Thymus (tissue), 11 donors: ENCODE results near the gene HS6ST1. TPM values are rescaled to one million over a fixed set of nuclear protein-coding genes. Genes with fewer than 3 reads are reported as not detected.

ENCODE experiments used
- DNase-seq, 9 donors: peaks; one replicate each; pipeline ENCODE4 v3.0.0-alpha.2; 2013; ENCODE audit warnings: low spot score in 9 of 9, low read depth in 6 of 9, missing footprints in 1 of 9
- H3K27ac ChIP-seq, 2 donors: one replicate each; pipeline ENCODE4 v1.5.1; 2013; ENCODE audit warnings: control low read depth in 1 of 2, low read depth in 1 of 2, low read length in 1 of 2, mild to moderate bottlenecking in 1 of 2, moderate library complexity in 1 of 2
- H3K27me3 ChIP-seq, 2 donors: one replicate each; pipeline ENCODE4 v1.5.1; 2013; ENCODE audit warnings: low read length in 1 of 2; ENCODE audit not compliant: control insufficient read depth in 2 of 2, insufficient read depth in 1 of 2
- H3K36me3 ChIP-seq, 2 donors: one replicate each; pipeline ENCODE4 v1.5.1; 2013; ENCODE audit warnings: low read length in 1 of 2, mild to moderate bottlenecking in 1 of 2, moderate library complexity in 1 of 2; ENCODE audit not compliant: control insufficient read depth in 2 of 2, insufficient read depth in 2 of 2
- H3K4me1 ChIP-seq, 2 donors: one replicate each; pipeline ENCODE4 v1.5.1; 2013; ENCODE audit warnings: low read length in 2 of 2; ENCODE audit not compliant: control insufficient read depth in 2 of 2, insufficient read depth in 2 of 2
- H3K4me3 ChIP-seq, 2 donors: one replicate each; pipeline ENCODE4 v1.5.1; 2013; ENCODE audit warnings: low read length in 2 of 2, control low read depth in 1 of 2, mild to moderate bottlenecking in 1 of 2
- H3K9me3 ChIP-seq, 2 donors: one replicate each; pipeline ENCODE4 v1.5.1; 2013; ENCODE audit warnings: low read length in 1 of 2, mild to moderate bottlenecking in 1 of 2; ENCODE audit not compliant: control insufficient read depth in 2 of 2, insufficient read depth in 1 of 2
- WGBS: extraction: QIAGEN DNeasy Blood & Tissue Kit; methylation state at CpG from one replicate; pipeline ENCODE4 v1.1.7; 2013; 5-methylcytosine and 5-hydroxymethylcytosine counted together
- polyA plus RNA-seq: library from polyadenylated mRNA; stranded (reverse); fragments of 200-250 nt; gene quantifications from one replicate; pipeline ENCODE4 v1.2.3, GENCODE V29; 2013
- total RNA-seq: library from RNA; stranded (reverse); fragments of 120-200 nt; gene quantifications from one replicate; pipeline ENCODE4 v1.2.4, GENCODE V29; 2013
- donor health status: healthy.

The HS6ST1 gene
- total and polyA plus RNA-seq, 2 donors = 20.0 to 35.2 TPM

DNA sequence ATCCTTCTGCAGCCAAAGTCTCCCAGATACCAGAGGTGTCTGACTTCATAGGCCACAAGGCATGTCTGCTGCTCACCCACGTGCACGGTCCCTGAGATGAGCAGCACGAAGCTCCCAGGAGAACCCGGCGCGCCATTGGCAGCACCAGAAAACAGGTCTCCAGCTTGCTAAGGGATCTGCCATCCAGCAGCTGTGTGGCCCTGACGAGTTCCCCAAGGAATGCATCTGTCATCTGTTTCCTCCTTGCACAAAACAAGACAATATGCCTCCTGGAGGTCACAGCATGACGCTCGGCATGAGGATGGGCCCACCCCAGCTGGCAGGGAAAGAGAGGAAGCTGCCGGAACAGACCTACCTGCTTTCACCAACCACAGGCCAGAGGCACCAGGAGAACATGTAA lies 29.2 kb downstream of the HS6ST1 start:
- H3K4me1 ChIP-seq = peaks cover 5 to 10% of the 10 kb centered on the region in 2 donors
- H3K27me3 ChIP-seq = no peaks in the 10 kb centered on the region
- 92% methylated on average over 10 of the region's 10 CpGs for WGBS
- peaks cover 35 to 63% of the 10 kb centered on the region in 2 donors for H3K36me3 ChIP-seq
- no peak overlapping the region for H3K27ac ChIP-seq
- no peak overlapping the region for H3K4me3 ChIP-seq
- no peaks in the 10 kb centered on the region for H3K9me3 ChIP-seq
- DNase-seq = no peak

- H3K4me3 ChIP-seq = no peak overlapping the region
Observed at GRCh38 chr2:128288781-128289180, 29.9 kb downstream of the HS6ST1 start.

DNA sequence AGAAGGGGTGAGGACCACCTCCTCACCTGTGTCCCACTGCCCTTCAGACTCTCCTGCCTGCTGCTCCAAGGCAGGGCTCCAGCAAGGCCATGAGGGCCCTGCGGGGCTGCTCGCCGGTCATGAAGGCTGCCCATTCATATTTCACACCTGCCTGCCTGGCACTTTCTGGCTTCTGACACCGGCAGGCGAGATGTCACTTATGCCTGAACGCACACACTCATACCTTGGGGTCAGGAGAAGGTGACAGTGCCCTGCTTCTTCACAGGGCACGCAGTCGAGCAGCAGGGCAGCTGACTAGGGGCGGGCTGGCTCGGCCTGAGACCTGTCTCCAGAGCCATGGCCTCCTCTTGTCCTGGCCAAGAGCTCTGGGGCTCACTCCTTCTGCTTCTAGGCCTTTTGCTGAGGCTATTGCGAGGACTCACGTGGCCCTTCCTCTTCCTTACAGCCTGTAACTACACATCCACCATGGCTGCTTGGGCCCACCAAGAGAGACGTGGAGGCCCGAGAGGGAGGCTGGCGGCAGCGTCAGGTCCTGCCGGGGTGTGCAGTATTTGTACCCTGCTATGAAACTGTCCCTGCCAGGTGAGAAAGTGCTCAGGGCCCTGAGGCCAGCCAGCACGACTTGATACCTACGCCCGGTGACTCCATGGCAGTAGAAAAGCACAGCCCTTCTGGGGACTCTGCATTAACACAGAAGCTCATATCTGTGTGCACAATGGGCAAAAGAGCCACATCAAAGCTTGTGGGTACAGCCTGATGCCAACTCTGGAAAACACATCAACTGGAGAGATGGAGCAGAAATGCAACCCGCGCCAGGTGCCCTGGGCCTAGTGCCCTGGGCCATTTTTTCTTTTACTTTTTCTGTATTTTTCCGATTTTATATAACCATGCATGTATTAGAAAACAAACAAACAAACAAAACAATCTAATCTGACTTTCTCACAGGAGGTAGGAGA lies 30.6 kb downstream of the HS6ST1 start:
- peaks cover 36 to 63% of the 10 kb centered on the region in 2 donors for H3K36me3 ChIP-seq
- H3K4me3 ChIP-seq = no peak overlapping the region
- WGBS = 84% methylated on average over 23 of the region's 23 CpGs
- peaks cover 5 to 10% of the 10 kb centered on the region in 2 donors for H3K4me1 ChIP-seq
- no peak for DNase-seq
- no peak overlapping the region for H3K27ac ChIP-seq
- H3K27me3 ChIP-seq = no peaks in the 10 kb centered on the region
- H3K9me3 ChIP-seq = no peaks in the 10 kb centered on the region

More at GRCh38 chr2:128288781-128289180, 29.9 kb downstream of the HS6ST1 start:
- H3K36me3 ChIP-seq = peaks cover 33 to 63% of the 10 kb centered on the region in 2 donors
- DNase-seq = no peak
- WGBS = 94% methylated on average over 9 of the region's 9 CpGs
- H3K27ac ChIP-seq = no peak overlapping the region
- H3K27me3 ChIP-seq = no peaks in the 10 kb centered on the region
- no peaks in the 10 kb centered on the region for H3K9me3 ChIP-seq
- H3K4me1 ChIP-seq = peaks cover 5 to 10% of the 10 kb centered on the region in 2 donors

- H3K4me3 ChIP-seq = no peak overlapping the region
- no peaks in the 10 kb centered on the region for H3K27me3 ChIP-seq
- H3K4me1 ChIP-seq = peaks cover 5 to 10% of the 10 kb centered on the region in 2 donors
- no peaks in the 10 kb centered on the region for H3K9me3 ChIP-seq
- peaks cover 43 to 65% of the 10 kb centered on the region in 2 donors for H3K36me3 ChIP-seq
- 97% methylated on average over 12 of the region's 12 CpGs for WGBS
- H3K27ac ChIP-seq = no peak overlapping the region
- DNase-seq = no peak
Observed at GRCh38 chr2:128286905-128287779, 31.5 kb downstream of the HS6ST1 start.

- no peak overlapping the region for H3K4me3 ChIP-seq
- peaks cover 10% of the 10 kb centered on the region in 2 donors for H3K4me1 ChIP-seq
- peaks cover 47 to 62% of the 10 kb centered on the region in 2 donors for H3K36me3 ChIP-seq
- no peaks in the 10 kb centered on the region for H3K27me3 ChIP-seq
- 96% methylated on average over 13 of the region's 13 CpGs for WGBS
- H3K9me3 ChIP-seq = no peaks in the 10 kb centered on the region
- H3K27ac ChIP-seq = no peak overlapping the region
- no peak for DNase-seq
Observed at GRCh38 chr2:128286011-128286721, 32.5 kb downstream of the HS6ST1 start.

DNA sequence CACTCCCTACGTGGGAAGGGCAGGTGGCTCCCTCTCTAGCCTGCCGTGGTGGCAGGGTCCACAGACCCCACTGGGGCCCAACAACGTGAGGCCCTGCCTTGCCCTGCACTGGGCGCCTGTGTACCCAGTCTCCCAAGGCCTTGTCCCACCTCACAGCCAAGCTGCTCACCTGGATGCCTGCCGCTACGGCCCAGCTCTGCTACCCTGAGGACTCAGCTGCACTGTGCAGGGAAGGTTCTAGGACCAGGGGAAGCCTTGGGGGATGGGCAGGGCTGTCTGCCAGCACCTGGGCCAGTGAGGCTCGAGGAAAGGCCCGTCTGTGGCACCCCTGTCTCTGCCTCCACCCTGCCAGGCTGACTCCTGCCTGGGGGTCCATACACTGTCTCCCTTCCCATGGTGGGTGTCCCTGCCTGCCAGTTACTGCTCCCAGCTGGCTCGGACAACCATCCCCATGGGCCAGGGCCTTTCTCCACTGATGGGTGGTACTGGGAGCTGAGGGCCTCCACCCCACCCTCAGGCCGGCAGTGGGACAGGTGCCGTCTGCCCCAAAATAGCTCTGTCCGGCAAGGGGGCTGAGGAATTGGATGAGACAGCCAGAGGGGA lies 33.2 kb downstream of the HS6ST1 start:
- Histone ChIP-seq H3K4me1 (peaks cover 10 to 18% of the 10 kb centered on the region in 2 donors), H3K9me3 (no peaks in the 10 kb centered on the region), H3K4me3 (no peak overlapping the region), H3K36me3 (peaks cover 47 to 63% of the 10 kb centered on the region in 2 donors), H3K27me3 (no peaks in the 10 kb centered on the region), H3K27ac (no peak overlapping the region)
- WGBS = 96% methylated on average over 12 of the region's 12 CpGs
- DNase-seq = no peak

DNA sequence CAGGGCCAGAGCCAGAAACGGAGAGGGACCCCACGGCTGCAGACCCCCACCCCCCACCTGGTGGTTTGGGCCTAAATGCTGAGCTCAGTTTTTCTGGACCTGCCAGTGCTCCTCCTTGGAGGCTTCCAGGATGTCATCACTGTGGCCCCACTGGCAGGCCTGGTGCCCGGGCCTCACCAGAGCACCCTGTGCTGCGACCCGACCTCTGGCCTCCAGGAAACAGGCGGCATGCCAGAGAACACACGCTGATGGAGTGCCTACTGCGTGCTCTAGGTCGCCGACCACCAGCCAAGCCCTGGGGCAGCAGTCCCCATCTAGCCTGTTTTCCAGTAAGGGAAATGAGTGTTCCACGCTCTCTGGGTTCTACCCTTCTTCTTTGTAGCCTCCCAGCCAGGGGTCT lies 33.8 kb downstream of the HS6ST1 start:
- peaks cover 52 to 66% of the 10 kb centered on the region in 2 donors for H3K36me3 ChIP-seq
- peaks cover 15 to 24% of the 10 kb centered on the region in 2 donors for H3K4me1 ChIP-seq
- no peak overlapping the region for H3K27ac ChIP-seq
- no peak for DNase-seq
- no peaks in the 10 kb centered on the region for H3K9me3 ChIP-seq
- H3K27me3 ChIP-seq = no peaks in the 10 kb centered on the region
- WGBS = 95% methylated on average over 11 of the region's 11 CpGs
- H3K4me3 ChIP-seq = no peak overlapping the region

- Histone ChIP-seq H3K4me1 (peaks cover 14 to 28% of the 10 kb centered on the region in 2 donors), H3K9me3 (no peaks in the 10 kb centered on the region), H3K36me3 (peaks cover 48 to 62% of the 10 kb centered on the region in 2 donors), H3K27me3 (no peaks in the 10 kb centered on the region), H3K4me3 (no peak overlapping the region), H3K27ac (no peak overlapping the region)
- 92% methylated on average over 7 of the region's 7 CpGs for WGBS
- DNase-seq = no peak
Observed at GRCh38 chr2:128284037-128284441, 34.6 kb downstream of the HS6ST1 start.
